HG03469 (cell line): ENCODE results near the gene CHID1.

Experiments used
- ATAC-seq: cut with Tn5 transposase; IDR thresholded peaks from one replicate; pipeline ENCODE4 v1.9.1; 2021; ENCODE audit warnings: mild to moderate bottlenecking, moderate library complexity, moderate number of reproducible peaks; ENCODE audit not compliant: unreplicated experiment

CHID1 gene

GRCh38 chr11:911031-911889 lies 650 bp upstream of the CHID1 start:
- ATAC-seq: no peak

DNA sequence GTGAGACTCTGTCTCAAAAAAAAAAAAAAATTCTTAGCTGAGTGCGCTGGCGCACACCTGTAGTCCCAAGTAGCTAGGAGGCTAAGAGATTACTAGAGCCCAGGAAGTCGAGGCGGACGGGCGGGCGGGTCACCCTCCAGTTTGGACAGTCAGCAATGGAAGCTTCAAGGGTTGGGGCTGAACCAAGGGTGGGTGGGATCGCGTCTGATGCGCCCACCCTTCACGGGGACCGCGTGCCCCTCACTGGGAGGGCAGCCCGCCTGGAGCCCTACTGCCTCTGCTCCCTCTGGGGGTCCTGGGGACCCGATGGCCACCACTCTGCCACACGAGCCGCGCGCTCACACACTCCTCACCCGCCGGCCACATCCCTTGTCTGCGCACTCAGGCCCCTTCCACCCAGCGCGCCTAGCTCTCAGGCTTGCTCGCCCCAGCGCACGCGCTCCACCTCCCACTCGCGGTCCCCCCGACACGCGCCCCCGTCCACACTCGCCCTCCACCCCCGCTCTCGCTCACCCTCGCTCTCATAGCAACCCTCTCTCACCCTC lies 494 bp downstream of the CHID1 start:
- ATAC-seq: no peak

- no peak for ATAC-seq
Measured at GRCh38 chr11:909406-909805, 1.2 kb downstream of the CHID1 start.

DNA sequence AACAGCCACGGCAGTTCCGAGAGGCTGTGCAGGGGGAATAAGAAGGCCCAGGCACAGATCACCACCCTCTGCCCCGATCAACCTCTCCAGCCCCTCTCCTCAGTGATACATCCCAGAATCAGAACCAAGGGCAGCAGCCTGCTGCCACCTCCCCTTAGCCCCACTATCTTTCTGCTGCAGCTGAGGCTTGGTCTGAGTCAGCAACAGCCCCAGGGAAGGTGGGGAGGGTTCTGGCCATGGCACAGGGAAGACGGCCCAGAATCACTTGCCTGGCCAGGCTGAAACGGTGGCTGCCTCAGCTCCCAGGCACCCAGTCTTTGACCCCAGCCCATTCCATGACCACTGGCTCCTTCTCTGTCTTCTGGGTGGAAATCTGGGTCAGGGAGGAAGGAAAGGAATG lies 2.3 kb downstream of the CHID1 start:
- no peak for ATAC-seq

GRCh38 chr11:907668-908067 lies 2.9 kb downstream of the CHID1 start:
- no peak for ATAC-seq

- ATAC-seq: no peak
Measured at GRCh38 chr11:905952-906351, 4.7 kb downstream of the CHID1 start.

- ATAC-seq: no peak
Measured at GRCh38 chr11:904380-904779, 6.2 kb downstream of the CHID1 start.

DNA sequence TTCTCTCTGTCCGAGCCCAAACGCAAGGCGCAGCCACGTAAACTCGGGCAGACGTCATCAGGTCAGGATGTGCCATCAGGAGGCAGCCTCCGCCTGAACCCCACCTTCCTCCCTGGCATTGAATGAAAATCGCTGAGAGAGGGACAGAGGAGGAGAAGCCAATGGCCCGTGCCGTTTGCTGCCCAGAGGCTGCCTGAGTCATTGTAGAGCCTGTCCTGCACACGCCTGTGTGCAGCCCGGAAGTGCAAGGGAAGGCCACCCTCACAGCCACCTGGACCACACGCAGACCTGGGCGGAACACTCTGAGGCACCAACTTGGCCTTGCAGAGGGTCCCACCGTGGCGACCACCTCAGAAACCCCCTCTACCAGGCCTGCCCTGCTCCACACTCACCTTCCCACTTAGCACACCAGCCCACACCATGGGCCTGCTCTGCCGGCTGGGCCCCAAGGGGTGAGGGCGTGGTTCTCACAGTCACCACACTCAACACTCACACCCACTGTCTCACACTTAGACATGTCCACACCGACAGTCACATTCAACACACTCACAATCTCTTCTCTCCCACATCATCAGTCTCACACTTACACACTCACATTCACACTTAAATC lies 9.1 kb downstream of the CHID1 start:
- no peak for ATAC-seq

GRCh38 chr11:900545-900944 lies 10.1 kb downstream of the CHID1 start:
- no peak for ATAC-seq

- ATAC-seq: no peak
Measured at GRCh38 chr11:899724-900123, 10.9 kb downstream of the CHID1 start.

GRCh38 chr11:898540-899190 lies 11.9 kb downstream of the CHID1 start:
- no peak for ATAC-seq

DNA sequence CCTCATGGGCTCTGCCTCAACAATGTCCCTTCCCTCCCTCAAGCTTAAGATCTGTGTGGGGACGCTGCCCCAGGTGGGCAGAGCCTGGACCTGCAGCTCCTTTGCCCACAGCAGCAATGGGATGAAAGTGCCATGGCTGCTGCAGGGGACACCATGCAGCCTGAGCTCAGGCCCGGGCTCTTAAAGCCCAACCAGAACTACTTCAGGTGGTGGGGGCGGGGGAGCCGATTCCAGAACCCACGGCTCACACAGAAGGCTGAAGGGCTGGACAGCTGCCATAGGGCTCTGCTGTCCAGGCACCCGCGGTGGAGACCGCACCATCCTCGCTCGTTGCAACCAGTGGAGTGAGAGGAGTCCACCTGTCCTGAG lies 12.5 kb downstream of the CHID1 start:
- ATAC-seq: no peak

- ATAC-seq: no peak
Measured at GRCh38 chr11:897253-898142, 13.1 kb downstream of the CHID1 start.

DNA sequence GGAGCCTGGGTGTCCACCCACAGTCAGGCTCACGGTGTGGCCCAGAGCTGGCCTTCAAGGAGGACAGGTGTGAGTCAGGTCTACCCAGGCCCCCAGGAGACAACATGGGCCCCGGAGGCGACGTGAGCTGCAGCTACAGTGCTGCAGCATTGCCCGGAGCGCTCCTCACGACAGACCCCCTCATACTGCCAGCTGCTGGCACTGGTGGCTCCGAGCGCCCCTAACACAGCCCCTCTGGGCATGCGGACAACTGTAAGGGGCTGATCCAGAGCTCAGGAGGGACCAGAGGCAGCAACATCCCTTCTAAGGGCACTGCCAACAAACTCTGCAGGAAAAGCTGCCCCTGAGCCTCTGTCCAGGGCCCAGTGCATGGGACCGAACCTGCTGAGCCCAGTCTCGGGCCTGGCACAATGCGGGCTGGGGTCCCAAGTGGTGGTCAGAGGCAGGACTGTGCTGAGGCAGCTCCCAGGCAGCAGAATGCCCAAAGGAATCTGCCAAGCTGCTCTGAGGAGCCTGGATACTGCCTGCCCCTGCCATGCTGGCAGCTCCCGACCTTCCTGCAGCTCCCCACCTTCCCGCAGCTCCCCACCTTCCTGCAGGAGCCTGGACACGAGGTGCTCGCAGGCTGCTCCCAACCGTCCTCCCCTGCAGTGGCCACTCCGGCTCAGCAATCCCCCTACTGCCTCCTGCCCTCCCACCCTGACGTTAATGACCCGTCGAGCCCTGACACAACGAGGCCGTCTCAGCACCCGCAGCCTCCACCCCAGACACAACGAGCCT lies 15.1 kb downstream of the CHID1 start:
- ATAC-seq: no peak

- no peak for ATAC-seq
Measured at GRCh38 chr11:894575-895201, 15.9 kb downstream of the CHID1 start.

GRCh38 chr11:893008-893654 lies 17.5 kb downstream of the CHID1 start:
- no peak for ATAC-seq

- no peak for ATAC-seq
Measured at GRCh38 chr11:890794-891540, 19.6 kb downstream of the CHID1 start.
